Left ventricle myocardium superior (tissue), 1 donor: ENCODE measurements around the gene PPIG. TPM values are rescaled to one million over a fixed set of nuclear protein-coding genes. Genes with fewer than 3 reads are reported as not detected.
"Not testable (repeated sequence)": the region's sequence is repeated elsewhere in the genome, so short reads cannot be mapped to it uniquely, and the experiment has no call there.

Experiments
- ATAC-seq: fragments of 200-7000 bp; cut with Tn5 transposase; one replicate; pipeline ENCODE4 v1.9.1; 2020; ENCODE audit warnings: mild to moderate bottlenecking, moderate library complexity
- DNase-seq: peaks from one replicate; pipeline ENCODE4 v3.0.0-alpha.2; 2020
- intact Hi-C: fragments of 100-400 bp; cut with micrococcal nuclease; formaldehyde crosslinking; loops from one replicate; pipeline ENCODE4 v1.11.0; 2022
- total RNA-seq: library from RNA; stranded (reverse); fragmentation: NEBNext Ultra II Directional; extraction: Animal tissue kit (Norgen Biotek cat#: 25700); gene quantifications from one replicate; pipeline ENCODE4 v1.2.1, GENCODE V29; 2021
- donor health status: DM: no; HTN: yes; CAD: no; lungs with severe emphysema.

Gene PPIG
- total RNA-seq, 1 donor from 2014 or later: 35.2 TPM

DNA sequence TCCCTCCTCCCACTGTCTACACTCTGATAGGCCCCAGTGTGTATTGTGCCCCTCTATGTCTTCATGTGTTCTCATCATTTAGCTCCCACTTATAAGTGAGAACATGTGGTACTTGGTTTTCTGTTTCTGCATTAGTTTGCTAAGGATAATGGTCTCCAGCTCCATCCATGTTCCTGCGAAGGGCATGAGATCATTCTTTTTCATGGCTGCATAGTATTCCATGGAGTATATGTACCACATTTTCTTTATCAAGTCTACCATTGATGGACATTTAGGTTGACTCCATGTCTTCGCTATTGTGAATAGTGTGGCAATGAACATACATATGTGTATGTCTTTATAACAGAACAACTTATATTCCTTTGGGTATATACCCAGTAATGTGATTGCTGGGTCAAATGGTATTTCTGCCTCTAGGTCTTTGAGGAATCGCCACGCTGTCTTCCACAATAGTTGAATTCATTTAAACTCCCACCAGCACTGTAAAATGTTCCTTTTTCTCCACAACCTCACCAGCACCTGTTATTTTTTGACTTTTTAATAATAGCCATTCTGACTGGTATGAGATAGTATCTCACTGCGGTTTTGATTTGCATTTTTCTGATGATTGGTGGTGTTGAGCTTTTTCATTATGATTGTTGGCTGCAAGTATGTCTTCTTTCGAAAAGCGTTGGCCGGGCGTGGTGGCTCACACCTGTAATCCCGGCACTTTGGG lies 1.4 kb upstream of the PPIG start:
- intact Hi-C loops, DNase-seq, ATAC-seq: not testable (repeated sequence)

DNA sequence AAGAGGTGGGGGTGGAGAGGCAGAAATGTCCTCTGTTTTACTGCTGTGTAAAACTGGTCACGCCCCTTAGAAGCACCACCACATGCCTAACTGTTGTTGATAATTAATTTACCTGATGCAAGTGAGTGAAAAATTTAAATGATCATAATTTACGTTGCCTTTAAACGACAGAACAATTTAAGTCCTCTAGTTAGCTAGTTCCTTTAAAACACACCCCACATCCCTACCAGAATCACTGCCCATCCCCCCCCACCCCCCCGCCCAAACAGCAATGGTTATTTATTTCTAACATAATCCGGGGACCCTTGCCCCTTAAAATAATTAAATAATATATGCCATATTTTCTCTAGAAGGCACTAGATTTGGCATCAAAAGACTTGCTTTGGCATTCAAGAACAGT lies 633 bp upstream of the PPIG start:
- intact Hi-C loops: no loop called here
- ATAC-seq (no peak), DNase-seq (no peak)

GRCh38 chr2:169585673-169586072 lies 1.5 kb downstream of the PPIG start:
- DNase-seq (no peak), ATAC-seq (no peak)
- intact Hi-C loops: no loop called here

DNA sequence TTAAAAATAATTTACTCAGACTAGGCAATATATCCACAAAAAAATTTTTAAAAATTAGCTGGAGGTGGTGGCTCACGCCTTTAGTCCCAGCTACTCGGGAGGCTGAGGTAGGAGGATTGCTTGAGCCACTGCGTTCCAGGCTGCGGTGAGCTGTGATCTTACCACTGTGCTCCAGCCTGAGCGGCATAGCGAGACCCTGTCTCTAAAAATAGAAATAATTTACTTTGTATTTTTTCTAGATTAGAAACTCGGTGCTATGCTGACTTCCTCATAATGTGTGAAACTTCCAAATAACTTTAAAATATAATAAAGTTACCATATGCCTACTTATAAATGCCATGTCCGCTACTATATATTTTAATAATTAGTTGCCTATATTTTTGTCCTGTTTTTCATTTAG lies 6.7 kb downstream of the PPIG start:
- no peak for ATAC-seq
- no peak for DNase-seq
- intact Hi-C loops: no loop called here

- ATAC-seq, intact Hi-C loops: not testable (repeated sequence)
Measured at GRCh38 chr2:169596546-169596945, 12.4 kb downstream of the PPIG start.

DNA sequence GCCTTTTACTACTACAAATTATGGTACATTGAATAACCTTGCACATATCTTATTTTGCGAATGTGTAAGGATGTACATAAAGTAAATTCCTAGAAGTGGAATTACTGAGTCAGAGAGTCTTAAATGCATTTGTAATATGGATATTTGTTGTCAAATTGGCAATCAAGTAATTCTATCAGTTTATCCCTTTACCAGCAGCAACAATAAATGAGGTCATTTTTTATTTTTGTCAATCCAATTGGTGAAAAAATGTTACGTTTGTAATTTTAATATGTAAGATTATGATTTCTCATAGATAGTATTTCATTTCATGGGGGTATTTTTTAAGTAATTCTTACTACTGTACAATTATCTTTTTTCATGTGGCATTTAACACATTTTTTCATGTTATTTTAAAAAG lies 14.8 kb downstream of the PPIG start:
- intact Hi-C loops: no loop called here
- DNase-seq (no peak), ATAC-seq (no peak)

More at GRCh38 chr2:169596546-169596945, 12.4 kb downstream of the PPIG start:
- DNase-seq: not testable (repeated sequence)

DNA sequence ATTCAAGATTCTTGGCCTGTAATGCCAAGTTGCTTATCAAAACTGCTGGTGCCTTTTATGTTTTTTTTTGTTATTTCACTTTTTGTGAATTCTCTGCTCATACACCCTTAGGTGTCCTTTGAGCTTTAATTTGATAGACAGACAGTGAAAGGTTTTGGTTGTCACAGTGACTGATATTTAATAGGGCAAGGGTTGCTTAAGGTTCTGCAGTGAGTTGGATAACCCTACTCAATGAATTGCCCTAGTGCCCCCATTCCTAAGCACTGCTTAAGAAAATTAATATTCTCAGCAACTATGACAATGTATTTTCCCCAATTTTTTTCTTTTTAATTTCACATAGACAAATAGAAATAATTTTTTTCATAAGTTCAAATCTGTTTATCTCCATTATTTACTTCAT lies 15.4 kb downstream of the PPIG start:
- ATAC-seq (no peak), DNase-seq (no peak)
- intact Hi-C loops: no loop called here

- DNase-seq (no peak), ATAC-seq (no peak)
- intact Hi-C loops: no loop called here
Measured at GRCh38 chr2:169609264-169609663, 25.1 kb downstream of the PPIG start.

DNA sequence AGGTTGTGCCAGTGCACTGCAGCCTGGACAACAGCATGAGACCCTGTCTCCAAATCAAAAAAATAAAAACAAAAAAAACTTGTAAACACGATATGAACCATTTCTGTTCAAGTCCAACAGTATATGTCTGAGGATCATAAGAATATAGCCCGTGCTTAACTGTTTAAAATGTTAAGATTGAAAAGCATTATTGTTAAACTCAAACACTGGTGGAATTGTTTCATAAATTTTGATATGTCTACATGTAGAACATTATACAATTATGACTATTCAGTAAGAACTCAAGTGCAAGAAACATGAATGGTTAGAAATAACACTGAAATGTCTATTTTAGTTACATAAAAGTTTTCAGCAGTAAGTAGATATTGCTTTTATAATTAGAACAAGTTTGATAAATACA lies 29.7 kb downstream of the PPIG start:
- ATAC-seq (no peak), DNase-seq (no peak)
- intact Hi-C loops: loop anchor here (2.0 kb wide), 1 partner anchor 31 kb away; no protein-coding TSS in a partner anchor

DNA sequence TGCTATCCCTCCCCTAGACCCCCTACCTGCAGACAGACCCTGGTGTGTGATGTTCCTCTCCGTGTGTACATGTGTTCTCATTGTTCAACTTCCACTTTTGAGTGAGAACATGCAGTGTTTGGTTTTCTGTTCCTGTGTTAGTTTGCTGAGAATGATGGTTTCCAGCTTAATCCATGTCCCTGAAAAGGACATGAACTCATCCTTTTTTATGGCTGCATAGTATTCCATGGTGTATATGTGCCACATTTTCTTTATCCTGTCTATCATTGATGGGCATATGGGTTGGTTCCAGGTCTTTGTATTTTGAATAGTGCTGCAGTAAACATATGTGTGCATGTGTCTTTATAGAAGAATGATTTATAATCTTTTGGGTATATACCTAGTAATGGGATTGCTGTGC lies 31.8 kb downstream of the PPIG start:
- ATAC-seq, DNase-seq, intact Hi-C loops: not testable (repeated sequence)

DNA sequence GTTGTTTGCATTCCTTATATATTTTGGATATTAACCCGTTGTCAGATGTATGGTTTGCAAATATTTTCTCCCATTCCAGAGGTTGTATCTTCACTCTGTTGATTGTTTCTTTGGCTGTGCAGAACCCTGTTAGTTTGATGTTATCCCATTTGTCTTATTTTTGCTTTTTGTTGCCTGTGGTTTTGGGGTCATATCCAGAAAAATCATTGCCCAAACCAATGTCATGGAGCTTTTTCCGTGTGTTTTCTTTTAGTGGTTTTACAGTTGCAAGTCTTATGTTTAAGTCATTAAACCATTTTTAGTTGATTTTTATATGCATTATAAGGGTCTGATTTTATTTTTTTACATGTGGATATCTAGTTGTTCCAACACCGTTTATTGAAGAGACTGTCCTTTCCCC lies 35.8 kb downstream of the PPIG start:
- ATAC-seq (no peak), DNase-seq (no peak)
- intact Hi-C loops: no loop called here

DNA sequence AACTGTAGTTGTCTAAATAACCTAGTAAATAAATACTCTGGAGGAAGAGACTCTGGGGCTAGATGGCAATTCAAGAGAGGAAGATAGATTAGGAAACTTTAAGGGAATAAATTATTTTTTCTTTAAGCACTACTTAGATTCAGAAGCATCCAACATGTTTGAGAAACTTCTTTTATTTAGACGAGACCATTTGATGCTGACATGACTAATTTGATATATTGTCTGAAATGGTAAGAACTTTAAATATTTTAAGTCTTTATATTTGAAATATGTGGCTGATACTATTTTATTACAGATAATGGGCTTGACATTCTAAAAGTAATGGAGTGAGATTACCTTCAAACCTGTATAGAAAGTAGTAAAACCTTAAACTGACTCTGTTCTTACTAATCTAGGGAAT lies 36.4 kb downstream of the PPIG start:
- DNase-seq (no peak), ATAC-seq (no peak)
- intact Hi-C loops: no loop called here

GRCh38 chr2:169623235-169623634 lies 39.1 kb downstream of the PPIG start:
- intact Hi-C loops: no loop called here
- no peak for DNase-seq
- no peak for ATAC-seq

- intact Hi-C loops: no loop called here
- no peak for DNase-seq
- ATAC-seq: no peak
Measured at GRCh38 chr2:169625781-169626180, 41.6 kb downstream of the PPIG start.

DNA sequence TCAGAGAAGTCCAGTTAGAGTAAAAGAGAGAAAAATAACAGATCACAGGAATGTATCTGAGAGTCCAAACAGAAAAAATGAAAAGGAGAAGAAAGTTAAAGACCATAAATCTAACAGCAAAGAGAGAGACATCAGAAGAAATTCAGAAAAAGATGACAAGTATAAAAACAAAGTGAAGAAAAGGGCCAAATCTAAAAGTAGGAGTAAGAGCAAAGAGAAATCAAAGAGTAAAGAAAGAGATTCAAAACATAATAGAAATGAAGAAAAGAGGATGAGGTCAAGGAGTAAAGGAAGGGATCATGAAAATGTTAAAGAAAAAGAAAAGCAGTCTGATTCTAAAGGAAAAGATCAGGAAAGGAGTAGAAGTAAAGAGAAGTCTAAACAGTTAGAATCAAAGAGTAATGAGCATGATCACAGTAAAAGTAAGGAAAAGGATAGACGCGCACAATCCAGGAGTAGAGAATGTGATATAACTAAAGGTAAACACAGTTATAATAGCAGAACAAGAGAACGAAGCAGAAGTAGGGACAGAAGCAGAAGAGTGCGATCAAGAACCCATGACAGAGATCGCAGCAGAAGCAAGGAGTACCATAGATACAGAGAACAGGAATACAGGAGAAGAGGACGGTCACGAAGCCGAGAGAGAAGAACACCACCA lies 52.4 kb downstream of the PPIG start:
- DNase-seq: no peak
- intact Hi-C loops: no loop called here
- no peak for ATAC-seq

- intact Hi-C loops: no loop called here
- no peak for ATAC-seq
- DNase-seq: no peak
Measured at GRCh38 chr2:169637620-169638019, 53.5 kb downstream of the PPIG start.

DNA sequence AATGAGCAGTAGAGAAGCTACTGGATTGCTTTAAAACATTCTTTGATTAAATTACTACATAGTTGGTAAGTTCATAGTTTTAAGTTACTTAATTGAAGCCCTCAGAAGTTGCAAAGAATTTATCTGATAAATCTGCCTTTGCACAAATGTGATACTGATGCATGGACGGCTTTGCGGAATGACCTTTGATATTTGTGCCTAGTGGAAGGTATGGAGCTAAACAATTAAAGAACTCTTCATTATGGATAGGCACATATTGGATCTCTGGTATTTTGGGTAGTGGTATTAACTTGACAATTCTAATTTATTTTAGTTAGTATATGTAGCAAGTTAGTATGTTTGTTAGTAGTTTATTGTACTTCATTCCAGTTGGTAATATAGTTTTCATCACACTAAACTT lies 56.0 kb downstream of the PPIG start:
- no peak for ATAC-seq
- DNase-seq: no peak
- intact Hi-C loops: no loop called here

GRCh38 chr2:169641464-169641863 lies 57.3 kb downstream of the PPIG start:
- intact Hi-C loops: no loop called here
- no peak for DNase-seq
- no peak for ATAC-seq

DNA sequence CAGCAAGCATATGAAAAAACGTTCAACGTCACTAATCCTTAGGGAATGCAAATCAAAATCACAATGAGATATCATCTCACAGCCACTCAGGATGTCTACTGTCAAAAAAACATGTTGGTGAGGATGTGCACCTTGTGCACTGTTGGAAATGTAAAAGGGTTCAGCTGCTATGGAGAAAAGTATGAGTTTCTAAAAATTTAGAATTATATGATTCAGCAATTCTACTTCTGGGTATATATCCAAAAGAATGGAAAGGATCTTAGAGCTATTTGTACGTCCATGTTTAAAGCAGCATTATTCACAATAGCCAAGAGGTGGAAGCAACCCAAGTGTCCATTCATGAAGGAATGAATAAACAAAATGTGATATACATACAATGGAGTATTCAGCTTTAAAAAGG lies 60.0 kb downstream of the PPIG start:
- intact Hi-C loops: loop anchor here (2.0 kb wide), 1 partner anchor 31 kb away; no protein-coding TSS in a partner anchor
- DNase-seq (no peak), ATAC-seq (no peak)

GRCh38 chr2:169647496-169647895 lies 63.3 kb downstream of the PPIG start:
- intact Hi-C loops: no loop called here
- ATAC-seq: no peak
- no peak for DNase-seq

DNA sequence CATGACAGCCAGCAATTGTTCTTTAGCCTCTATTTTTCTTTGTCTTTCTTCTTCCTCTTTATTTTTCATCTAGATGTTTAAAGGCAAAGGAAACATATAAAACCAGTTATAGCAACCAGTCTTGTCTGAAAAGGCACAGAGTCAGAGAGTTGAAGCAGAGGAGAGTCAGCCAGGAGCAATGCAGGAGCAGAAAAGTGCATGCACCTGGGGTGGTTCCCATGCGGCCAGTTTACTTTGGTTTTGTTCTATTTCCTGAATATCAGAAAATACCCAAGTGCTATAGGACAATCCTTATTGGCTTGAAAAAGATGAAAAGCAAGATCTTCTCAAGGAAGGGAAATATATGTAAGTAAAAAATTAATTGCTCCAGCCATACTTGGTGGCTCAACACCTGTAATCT lies 65.1 kb downstream of the PPIG start:
- no peak for DNase-seq
- no peak for ATAC-seq
- intact Hi-C loops: no loop called here
